GM18867 (cell line): ENCODE measurements around the gene LSAMP.
"Not testable (repeated sequence)": the region's sequence is repeated elsewhere in the genome, so short reads cannot be mapped to it uniquely, and the experiment has no call there.

ENCODE experiments used
- ATAC-seq: cut with Tn5 transposase; IDR thresholded peaks from one replicate; pipeline ENCODE4 v1.9.1; 2021; ENCODE audit warnings: mild to moderate bottlenecking, moderate library complexity; ENCODE audit not compliant: unreplicated experiment

LSAMP gene

DNA sequence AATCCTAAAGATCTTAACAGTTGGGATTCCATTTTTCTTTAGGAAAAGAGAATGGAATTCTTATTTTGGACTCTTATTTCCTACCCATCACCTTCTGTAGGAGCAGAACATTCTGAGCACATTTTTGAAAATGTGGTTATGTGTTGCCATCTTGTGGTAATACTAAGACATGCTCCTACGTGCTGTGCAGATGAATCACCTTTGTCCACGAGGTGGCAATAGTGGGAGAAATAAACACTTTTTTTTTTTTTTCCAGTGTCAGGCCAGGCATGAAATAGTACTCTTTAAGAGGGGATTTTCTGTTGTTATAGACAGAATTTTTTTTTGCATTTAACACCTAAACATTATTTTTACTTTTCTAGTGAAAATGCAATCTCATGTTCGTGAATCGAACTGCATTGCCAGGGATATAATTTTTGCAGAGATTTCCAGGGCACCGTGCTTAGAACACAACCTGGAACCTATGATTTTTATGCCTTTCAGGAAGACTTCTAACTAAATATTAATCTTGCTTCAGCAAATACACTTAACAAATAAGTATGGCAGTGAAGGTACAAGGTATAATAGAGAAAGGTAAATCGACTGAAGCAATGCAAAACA, 625.4 kb downstream of the LSAMP start:
- ATAC-seq, result peak; percentile 95

DNA sequence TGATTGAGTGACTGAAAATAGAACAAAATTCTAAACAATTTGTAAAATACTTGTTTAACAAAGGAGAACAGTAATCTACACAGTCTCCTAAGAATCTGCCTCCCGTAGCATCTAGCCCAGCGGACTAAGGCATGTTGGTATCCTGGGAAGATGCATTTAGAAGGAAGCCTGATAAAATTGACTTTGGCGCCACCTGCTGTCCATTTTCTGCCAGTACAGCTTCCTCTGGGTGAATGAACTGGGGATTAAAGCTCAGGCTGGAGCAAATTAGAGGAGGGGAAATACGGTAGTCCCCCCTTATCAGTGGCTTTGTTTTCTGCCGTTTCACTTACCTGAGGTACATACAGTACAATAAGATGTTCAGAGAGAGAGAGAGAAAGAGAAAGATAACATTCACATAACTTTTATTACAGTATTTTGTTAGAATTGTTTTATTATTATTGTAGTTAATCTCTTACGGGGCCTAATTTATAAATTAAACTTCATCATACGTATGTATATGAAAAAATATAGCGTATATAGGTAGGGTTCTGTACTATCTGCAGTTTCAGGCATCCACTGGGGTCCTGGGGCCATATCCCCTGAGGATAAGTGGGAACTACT, 630.4 kb downstream of the LSAMP start:
- ATAC-seq, result no peak

DNA sequence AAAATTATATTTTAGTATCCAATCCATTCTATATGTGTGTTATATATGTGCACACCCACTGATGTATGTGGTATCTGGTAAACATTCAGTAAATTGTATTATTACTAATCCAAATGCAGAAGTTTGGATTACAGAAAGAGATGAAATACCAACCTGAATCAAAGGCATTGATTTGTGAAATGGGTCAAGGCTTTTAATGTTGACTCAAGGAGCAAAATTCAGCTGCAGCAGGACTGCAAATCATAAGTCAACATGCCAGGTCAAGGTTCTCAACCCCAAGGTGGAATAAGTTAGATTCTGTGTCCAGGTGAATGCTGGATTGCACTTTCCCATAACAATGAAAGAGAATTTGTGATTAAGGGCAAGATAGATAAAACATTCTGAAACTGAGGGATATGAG, 631.3 kb downstream of the LSAMP start:
- no peak for ATAC-seq

GRCh38 chr3:115808816-115809215, 636.5 kb downstream of the LSAMP start:
- ATAC-seq, result no peak

DNA sequence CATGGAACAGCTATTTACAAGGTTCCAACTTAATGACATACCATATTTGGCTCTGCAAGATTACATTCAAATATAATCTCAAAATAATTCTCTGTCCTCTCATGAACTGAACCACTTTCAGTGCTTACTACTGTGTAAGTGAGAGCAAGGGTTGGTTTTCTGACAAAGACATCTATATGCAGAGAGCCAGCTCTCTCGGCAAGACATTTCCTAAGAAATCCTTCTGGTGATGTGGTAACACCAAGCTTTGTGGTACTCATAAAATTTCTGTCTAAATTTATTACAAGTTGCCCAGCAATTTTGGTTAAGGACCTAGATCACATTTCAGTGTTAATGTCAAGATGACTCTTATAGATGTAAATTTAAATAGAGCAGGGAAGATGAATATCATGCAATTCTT, 637.0 kb downstream of the LSAMP start:
- no peak for ATAC-seq

GRCh38 chr3:115806501-115806900, 638.8 kb downstream of the LSAMP start:
- ATAC-seq, result no peak

DNA sequence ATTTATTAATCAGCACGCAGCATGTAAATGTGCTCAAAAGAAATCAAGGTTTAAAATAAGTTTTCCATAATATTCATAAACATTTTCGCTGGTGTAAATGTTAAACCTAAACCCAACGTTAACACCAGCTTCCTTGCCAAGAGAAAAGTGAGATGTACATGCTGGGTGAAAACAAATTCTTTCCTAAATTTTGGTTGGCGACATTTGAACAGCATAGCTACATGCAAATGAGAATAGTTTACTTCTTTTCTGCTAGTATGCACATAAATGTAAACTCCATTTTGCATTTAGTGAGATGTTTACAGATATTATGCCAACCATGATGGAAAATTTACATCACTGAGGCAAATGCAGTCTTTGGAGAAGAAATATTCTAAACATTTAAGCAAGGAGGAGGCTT, 639.8 kb downstream of the LSAMP start:
- no peak for ATAC-seq

DNA sequence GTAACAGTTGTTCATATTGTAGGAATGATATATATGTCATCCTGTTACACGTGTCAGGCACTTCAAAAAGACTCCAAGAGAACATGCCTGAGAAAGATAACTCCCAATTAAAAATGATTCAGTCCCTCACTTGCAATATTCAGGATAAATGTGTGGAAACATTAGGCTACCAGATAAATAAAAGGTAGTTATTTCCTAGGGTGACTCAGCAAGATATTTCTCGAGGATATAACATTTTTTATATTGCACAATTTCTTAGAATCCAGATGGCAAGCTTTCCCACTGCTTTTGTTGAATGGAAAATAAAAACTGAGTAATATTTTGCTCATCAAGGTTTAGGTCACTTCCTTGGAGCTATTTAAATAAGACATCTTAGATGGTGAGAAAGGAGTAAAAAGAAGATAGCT, 640.6 kb downstream of the LSAMP start:
- ATAC-seq, result no peak

- ATAC-seq, result no peak
Measured at GRCh38 chr3:115804200-115804599, 641.1 kb downstream of the LSAMP start.

DNA sequence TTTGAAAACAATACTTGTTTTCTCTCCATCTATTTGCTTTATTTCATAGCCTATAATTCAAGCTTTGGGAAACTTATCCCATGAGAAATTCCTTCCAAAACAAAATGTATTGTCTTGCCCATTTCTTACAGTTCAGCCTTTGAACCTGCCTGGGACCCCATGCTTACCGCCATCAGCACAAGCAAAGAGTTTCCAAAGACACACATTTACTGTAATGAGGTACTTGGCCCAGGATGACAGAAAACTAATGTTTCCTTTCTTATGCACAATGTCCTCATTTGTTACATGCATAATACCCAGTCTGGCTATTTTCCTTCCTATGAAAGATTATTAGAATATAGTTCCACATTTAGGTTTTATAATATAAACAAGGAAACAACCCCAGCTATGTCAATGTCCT, 641.6 kb downstream of the LSAMP start:
- ATAC-seq, result no peak

DNA sequence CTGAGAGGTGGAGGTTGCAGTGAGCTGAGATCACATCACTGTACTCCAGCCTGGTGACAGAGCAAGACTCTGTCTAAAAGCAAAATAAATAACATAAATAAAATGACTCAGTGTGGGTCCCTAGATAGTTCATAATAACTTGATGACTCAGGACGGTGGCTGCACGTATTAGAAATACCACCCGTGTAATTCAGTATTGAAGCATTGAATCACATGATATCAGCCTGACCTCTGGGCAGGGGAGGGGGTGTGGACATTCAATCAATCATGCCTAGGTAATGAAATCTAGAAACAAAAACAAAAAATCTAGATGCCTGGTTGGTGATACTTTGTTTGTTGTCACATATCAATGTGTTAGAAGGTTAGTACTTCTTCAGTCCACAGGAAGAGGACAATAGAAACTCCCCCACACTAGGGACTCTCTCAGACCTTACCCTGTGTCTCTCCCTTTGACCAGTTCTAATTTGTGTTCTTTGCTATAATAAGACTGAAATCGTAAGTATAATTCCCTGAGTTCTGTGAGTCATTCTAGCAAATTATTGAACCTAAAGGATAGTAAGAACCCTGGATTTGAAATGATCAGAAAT, 644.7 kb downstream of the LSAMP start:
- ATAC-seq, result no peak

- not testable (repeated sequence) for ATAC-seq
Measured at GRCh38 chr3:115800065-115800464, 645.2 kb downstream of the LSAMP start.

GRCh38 chr3:115792206-115792955, 652.9 kb downstream of the LSAMP start:
- peak; percentile 80 for ATAC-seq

DNA sequence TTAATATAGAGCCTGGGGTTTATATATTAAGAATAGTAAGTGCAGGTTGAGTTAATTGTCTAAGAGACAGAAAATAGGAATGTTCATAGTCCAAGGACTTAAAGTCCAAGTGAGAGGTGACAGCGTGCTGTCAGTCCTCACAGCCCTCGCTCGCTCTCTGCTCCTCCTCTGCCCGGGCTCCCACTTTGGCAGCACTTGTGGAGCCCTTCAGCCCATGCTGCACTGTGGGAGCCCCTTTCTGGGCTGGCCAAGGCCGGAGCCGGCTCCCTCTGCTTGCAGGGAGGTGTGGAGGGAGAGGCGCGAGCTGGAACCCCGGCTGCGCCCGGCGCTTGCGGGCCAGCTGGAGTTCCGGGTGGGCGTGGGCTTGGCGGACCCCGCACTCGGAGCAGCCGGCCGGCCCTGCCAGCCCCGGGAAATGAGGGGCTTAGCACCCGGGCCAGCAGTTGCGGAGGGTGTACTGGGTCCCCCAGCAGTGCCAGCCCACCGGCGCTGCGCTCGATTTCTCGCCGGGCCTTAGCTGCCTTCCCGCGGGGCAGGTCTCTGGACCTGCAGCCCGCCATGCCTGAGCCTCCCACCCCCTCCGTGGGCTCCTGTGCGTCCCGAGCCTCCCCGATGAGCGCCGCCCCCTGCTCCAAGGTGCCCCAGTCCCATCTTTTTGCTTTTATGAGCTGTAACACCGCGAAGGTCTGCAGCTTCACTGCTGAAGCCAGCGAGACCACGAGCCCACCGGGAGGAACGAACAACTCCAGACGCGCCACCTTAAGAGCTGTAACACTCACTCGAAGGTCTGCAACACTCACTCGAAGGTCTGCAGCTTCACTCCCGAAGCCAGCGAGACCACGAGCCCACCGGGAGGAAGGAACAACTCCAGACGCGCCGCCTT, 653.8 kb downstream of the LSAMP start:
- not testable (repeated sequence) for ATAC-seq

DNA sequence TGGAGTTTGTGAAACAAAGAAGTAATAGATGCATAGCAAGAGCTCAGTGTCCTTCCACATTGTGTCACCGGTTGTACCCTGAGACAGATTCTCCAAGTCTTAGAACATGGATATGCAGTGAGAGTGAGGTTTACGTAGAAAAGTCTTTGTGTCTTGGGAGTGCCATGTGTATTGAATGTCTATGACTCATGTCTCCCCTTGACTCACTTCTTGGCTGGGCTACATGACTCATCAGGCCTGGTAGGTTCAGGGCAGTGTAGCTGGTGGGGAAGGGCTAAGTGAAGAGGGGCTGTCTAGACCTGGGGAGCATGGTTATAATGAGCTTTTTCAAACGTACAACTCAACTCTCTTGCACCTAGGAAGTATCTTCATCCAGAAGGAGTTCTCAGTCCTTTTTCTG, 654.5 kb downstream of the LSAMP start:
- ATAC-seq, result peak; percentile 54

DNA sequence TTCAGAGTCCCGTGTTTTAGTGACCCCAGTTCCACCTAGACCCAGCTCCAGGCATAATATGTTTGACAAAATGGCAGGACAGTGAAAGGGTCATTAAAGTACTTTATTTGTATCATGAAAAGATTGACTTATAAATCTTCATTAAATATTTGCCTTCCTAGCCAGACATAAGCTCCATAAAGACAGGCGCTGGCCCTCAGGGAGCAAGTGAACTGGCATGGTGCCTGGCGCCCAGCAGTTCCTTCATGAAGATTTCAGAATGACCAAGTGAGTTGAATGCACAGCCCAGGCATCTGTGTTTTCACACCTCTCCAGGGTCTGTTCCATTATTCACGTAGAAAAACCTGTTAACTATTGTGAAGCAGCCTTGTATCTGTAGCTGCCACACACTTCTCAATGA, 655.8 kb downstream of the LSAMP start:
- no peak for ATAC-seq

- ATAC-seq, result no peak
Measured at GRCh38 chr3:115788921-115789470, 656.3 kb downstream of the LSAMP start.

DNA sequence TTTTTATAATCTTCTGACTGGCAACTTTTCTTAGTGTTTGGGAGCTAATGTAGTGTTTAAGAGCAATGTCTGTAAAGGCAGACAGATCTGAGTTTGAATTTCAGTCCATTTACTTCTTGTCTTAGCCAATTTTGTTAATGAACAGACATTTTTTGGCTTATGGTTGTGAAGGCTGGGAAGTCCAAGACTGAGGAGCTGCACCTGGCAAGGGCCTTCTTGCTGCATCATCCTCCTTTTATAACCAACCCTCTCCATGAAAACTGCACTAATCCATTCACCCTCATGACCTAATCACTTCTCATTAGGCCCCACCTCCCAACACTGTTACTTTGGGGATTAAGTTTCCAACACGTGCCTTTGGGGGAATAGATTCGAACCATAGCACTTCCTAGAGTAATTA, 657.5 kb downstream of the LSAMP start:
- no peak for ATAC-seq

GRCh38 chr3:115785782-115786181, 659.5 kb downstream of the LSAMP start:
- no peak for ATAC-seq

DNA sequence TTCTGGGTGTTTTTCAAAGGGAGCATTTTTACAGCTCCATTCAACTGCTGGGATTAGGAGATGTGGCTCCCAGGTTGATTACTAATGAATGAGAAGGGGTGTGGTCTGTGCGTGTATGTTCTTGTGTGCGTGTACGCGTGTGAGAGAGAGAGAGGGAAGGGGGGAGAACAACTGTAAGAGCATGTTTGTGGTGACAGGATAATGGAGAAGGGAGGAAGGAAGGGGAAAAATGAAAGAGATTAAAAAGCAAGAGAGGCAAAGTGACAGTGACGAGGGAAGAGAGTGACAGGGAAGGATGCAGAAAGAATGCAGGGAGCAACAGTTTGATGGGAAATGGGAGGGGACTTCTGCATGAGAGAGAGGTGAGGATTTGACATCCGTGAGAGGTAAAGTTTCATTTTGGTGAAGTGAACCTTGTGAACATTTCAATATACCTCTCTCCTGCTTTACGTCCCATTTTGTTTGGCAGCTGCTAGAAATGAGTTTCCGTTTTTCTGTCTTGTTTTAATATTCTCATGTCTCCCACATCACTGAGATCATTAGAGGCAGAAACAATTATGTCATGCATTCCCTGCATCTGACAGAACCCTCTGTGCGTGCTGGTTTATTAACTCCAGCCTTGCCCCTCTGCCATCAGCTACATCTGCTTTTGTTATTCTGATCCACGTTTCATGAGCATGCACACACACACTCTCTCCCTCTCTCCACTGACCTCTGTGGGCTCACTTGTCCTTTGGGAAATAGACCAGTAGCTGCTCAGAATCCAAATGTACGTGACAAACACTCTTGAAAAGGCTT, 660.3 kb downstream of the LSAMP start:
- no peak for ATAC-seq
